GM18519 (cell line): ENCODE results near the gene SPATA32.

Source experiments
- ATAC-seq: cut with Tn5 transposase; IDR thresholded peaks from one replicate; pipeline ENCODE4 v1.9.1; 2021; ENCODE audit warnings: mild to moderate bottlenecking, moderate library complexity; ENCODE audit not compliant: unreplicated experiment, low FRiP score

Gene SPATA32

DNA sequence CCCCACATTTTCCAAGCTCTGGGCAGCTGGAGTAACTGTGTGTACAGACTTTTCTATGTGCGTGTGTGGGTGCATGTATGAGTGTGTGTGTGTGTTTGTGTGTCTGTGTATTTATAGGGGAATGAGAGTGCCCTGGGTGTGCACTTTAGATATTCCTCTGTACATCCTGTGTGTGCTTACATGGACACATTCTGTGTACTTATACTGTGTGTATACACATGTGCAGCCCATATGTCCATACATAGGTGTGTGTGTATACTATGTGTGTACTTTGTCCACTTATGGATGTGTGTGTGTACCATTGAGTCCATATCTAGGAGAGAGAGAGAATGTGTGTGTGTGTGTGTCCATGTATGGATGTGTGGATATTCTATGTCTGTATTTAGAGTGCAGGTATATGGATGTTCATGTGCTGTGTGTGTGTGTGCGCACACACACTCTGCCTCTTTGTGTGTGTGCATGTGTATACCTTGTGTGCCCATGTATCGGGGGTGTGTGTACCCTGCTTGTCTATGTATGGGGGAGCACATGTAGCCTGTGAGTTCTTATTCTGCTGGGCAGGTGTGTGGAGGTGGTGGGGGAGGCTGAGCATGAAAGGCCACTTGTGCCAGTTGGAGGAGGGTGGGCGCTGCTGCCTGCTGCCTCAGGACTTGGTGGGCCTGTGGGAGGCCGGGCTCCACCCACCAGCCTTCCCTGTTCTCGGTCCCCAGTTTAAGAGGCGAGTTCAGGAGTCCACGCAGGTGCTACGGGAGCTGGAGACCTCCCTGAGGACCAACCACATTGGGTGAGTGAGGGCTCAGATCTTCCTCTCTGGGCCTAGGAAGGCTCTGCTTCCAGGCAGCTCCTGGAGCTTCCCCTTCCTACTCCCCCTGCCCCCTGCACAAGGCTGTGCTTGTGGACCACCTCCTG lies 29.1 kb downstream of the SPATA32 start:
- no peak for ATAC-seq

DNA sequence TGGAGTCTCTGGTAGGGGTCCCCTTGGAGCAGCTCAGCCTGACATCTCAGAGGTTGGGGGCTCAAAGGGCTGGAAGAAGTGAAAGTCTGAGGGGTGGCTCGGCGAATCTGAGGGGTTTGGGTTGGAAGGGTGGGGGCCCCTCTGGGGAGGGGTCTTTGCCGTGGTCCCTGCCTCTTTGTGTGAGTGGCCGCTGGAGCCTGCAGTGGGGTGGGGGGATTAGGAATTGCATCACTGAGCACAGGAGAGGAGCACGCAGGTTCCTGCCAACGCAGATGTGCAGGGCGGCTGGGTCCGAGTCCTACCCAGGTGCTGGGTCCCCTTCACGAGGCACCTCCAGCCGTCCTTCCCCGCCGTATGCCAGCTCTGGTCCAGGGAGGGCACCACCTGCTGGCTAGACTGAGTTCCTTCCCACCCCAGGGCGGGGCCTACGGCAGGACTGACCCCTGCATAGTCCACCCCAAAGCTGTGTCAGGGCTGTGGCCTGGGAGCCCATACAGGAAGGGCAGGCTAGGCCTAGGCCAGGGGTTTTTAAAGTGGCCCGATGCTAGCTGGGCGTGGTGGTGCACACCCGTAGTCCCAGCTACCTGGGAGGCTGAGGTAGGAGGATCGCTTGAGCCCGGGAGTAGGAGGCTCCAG lies 30.3 kb downstream of the SPATA32 start:
- no peak for ATAC-seq

DNA sequence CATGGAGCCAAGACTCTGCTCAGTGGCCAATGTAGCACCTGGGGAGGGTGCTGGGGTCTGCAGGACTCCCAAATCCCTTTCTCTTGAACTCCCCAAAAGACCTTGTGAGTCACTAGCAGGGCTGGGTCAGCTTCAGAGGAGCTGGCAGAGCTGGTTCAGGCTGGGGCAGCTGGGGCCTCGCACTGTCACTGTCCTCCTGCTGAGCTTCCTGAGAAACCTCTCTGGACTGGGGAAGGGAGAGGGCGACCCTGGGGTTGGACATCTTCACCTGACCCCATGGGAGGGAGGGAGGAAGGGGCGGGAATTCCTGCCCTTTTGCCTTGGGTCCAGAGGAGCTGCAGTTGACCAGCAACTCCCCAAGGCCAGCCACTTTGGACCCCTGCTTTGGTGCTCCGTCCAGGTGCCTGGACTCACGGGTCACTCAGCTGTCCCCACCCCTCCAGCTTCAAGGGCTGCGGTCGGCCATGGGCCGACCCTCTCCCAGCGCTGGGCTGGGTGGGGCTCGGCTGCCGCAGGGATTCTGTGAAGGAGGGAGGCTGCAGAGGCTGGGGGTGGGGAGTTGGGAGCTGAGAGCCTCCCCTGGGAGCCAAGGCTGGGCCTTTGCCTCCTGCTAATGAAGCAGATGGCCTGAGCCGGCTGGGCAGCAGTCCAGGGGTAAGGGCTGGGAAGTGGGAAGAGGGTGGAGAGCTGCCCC lies 31.0 kb downstream of the SPATA32 start:
- no peak for ATAC-seq

DNA sequence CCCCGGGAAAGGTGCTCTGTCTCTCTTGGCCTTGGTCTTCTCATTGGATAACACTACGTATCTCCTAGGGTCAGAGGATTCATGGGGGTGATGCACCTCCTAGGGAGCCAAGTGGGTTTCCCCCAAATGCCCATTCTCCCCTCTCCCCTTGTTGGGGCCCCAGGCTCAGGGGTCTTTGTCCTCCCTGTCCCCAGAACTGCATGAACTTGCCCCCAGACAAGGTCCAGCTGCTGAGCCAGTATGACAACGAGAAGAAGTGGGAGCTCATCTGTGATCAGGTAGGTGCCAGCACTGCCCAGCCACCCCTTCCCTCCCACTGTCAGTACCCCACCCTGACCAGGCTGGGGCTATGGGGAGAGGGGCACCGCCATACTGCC lies 31.5 kb downstream of the SPATA32 start:
- no peak for ATAC-seq

DNA sequence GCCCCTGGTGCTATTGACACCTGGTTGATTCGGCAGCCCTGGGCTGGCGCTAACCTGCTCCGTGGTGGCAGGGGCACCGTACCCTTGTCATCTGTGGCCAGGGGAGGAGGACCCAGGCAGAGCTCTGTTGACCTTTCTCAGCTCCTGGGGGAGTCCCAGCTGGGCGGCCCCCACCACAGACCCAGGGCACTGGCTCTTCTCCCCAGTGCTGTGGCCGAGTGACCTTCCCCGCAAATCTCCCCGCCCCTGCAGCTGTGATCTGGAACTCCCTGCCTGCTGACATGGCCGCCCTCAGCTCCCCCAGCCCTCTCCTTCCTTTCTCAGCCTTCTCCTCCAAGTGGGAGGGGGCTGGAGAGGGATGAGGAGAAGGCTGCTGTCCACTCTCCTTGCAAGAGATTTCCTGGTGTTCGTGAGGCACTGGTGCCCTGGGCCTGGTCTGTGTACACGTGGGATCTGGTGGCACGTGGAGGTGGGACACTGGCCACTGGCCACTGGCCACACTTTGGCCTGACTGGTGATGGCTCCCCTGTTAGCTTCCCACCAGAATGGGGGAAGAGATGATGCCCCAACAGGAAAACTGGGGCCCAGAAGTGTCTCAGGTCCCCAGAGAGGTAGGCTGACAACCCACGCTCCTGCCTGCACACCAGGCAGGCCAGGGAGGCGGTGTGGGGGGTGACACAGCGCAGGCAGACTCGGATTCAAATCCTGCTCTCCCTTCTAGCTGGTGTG lies 32.0 kb downstream of the SPATA32 start:
- no peak for ATAC-seq

DNA sequence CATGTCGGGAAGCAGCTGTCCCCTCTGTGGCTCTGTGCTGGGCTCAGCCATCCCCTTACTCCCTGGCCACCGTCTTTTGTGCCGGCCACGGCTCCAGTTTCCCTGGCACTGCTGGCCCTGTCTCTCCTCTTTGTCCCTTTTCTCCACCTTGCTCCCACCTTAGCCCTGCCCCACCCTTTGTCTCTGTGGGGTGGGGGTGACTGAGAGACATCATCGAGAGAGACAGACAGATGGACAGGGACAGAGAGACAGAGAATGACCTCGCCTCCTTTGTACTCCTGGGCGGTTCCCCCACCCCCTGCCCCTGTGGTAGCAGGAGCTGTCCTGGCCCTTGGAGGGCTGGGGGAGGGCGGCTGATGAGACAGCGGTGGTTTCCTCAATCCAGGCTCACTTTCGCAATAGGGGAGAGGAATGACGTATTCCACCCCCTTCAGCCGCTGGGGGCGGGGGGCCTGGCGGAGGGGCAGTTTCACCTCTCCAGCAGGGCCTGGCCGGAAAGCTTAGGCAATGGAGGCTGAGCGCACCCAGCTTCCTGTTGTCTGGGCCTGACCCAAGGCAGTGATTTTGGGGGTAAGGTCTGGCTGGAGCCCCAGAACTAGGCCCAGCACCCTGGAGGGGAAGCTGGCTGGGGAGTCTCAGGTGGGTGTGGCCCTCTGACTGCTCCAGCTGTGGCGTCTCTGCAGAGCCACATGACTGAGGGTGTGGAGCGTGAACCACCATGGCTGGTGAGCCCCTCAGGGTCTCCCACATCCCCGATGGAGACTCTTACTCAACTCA lies 32.9 kb downstream of the SPATA32 start:
- ATAC-seq: peak; percentile 24

DNA sequence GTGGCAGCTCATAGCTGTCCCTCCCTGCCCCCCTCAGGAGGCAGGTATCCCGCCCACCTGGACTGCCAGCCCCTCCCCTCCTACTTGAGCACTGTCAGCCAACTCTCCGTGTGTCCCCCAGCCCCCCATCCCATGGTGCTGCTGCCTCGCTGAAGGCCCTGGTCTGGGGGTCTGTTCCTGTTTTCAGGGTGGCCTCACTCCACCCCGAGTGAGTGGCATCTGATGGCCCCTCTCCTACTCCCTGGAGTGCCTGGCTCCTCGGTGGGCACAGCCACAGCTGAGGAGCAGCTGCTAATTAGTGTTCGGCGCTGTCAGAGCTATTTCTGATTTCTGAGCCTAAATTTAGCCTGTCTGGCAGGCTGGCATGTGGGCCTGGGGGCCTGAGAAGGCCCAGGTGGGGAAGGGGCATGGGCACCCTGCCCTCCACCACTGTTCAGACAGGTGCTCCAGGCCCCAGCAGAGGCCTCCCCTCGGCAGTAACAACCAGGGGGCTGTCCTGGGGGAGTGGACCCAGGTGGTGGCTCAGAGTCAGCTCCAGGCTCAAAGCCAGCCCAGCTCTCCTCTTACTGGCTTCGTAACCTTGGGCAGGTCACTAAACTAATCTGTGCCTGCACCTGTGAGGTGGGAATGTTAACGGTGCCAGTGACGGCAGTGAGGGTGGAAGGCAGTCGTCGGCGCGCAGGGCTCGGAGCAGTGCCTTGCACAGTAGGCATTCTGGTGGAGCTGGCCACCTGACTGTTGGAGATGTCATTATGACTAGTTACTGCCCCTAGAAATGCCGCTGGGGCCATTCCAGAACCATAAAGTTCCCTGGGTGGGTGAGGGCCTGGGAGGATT lies 33.8 kb downstream of the SPATA32 start:
- no peak for ATAC-seq

DNA sequence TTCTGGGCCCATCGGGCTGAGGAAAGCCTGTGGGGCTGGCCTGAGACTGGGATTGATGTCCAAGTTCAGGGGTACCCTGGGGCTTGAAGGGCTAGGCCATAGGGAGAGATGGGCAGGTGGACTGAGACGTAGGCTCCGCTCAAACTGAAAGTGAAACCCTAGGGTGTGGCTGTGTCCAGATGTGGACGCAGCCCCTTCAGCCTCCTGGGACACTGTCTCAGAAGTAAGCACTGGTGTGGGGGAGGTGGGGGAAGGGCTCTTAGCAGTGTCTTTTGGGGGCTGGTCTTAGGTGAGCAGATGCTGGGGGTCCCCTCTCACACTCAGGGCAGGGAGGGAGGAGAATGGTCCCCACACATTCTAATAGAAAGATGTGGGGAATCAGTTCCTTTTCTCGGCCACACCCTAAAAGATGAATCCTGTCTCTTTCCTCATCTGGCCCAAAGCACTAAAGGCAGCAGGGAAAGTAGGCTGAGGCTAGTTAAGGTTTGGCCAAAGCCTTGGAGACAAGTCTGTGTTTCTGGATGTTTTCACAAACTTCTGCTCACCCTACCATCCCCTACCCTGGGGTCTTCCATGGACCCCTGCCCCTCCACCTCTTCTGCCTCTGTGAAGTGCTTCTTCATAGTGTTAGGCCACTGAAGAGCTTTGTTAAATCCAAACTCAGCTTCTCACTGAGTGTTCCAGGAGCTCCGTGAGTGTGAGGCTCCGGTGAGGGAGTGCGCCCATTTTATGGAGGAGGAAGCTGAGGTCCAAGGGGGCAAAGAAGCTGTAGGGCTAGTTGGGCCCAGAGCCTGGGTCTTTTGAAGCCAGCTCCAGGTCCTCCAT lies 34.6 kb downstream of the SPATA32 start:
- no peak for ATAC-seq

DNA sequence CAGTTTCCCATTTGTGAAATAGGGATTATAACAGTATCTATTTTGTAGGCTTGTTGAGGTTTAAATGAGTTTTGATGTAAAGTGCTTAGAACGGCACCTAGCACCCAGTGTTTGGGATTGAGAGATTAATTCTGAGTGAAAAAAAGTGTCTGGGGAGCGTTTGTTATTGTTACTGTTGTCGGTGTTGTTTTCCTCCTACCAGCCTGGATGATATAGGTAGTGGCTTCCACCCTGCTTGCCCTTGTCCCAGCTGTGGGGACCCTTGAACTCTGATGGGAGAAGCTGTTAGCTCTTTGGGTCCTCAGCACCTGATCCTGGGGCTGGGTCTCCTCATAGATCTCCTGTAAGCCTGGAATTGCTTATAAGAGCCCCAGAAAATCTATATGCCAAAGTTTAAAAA lies 35.3 kb downstream of the SPATA32 start:
- ATAC-seq: no peak

DNA sequence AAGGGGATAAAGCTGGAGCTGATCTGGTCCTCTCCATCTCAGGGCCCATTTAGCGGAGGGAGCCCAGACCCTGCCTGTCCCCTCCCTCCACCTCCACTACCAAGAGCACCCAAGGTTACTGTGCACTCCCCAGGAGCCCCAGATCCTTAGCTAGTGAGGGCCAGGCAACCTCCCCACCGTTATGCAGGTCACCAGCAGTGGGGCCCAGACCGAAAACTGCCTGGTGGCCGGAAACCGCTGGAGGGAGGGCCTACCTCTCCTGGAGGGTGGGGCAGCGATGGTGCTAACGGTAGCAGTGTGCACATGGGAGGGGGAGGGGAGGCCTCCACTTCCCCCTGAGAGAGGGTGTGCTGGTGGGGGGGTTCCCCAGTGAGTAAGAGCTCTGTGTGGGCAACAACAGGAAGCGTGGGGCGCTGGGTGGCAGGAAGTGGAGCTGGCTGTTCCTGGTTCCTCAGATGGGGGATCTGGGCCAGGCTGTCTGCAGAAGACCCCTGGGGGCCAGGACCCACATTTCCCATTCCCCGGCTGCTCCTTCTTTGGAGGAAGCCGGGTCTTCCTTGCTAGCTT lies 35.8 kb downstream of the SPATA32 start:
- no peak for ATAC-seq

DNA sequence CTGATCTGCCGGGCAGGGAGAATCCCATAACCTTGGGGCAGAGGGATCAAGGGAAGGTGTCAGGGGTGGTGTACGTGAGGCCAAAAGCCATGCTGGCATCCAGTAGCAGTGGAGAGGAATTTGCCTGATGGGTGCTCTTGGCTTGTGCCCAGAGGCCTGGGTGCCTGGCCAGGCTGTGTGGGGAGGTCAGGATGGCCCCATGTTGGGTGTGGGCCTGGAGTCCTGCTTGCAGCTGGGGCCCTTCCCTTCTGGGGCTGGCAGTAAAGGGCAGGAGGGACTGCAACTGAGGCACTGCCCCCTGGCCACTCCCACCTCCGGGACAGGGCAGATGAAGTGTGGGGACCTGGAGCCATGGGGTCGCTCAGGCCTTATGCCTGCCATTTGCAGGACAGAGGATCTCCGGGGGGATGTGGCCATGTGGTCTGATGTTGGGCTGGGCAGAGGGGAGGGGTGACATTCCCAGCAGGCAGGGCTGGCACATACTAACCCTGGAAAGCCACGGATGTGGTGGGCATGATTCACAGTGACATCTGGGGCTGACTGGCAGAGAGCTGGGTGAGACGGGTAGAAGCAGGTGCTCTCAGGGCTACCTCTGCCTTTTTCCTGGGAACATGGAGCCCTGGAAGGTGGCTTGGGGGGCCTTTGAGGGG lies 36.7 kb downstream of the SPATA32 start:
- no peak for ATAC-seq

DNA sequence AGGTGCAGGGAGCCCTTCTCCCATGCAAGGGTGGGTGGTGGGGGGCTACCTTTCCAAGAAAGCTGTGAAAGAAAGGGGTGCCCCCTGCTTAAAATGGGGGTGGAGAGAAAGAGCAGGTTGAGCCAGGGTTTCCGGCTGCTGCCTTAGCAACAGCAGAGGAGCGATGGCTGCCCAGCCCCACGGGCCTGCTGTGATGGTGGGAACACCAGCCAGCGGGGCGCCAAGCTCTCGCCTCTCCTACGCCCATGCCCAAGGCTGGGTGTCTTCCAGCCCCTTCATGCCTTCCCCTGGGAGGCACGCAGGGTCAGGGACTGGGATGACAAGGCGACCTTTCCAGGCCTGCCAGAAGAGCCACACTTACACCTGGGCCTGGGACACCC lies 37.2 kb downstream of the SPATA32 start:
- no peak for ATAC-seq

DNA sequence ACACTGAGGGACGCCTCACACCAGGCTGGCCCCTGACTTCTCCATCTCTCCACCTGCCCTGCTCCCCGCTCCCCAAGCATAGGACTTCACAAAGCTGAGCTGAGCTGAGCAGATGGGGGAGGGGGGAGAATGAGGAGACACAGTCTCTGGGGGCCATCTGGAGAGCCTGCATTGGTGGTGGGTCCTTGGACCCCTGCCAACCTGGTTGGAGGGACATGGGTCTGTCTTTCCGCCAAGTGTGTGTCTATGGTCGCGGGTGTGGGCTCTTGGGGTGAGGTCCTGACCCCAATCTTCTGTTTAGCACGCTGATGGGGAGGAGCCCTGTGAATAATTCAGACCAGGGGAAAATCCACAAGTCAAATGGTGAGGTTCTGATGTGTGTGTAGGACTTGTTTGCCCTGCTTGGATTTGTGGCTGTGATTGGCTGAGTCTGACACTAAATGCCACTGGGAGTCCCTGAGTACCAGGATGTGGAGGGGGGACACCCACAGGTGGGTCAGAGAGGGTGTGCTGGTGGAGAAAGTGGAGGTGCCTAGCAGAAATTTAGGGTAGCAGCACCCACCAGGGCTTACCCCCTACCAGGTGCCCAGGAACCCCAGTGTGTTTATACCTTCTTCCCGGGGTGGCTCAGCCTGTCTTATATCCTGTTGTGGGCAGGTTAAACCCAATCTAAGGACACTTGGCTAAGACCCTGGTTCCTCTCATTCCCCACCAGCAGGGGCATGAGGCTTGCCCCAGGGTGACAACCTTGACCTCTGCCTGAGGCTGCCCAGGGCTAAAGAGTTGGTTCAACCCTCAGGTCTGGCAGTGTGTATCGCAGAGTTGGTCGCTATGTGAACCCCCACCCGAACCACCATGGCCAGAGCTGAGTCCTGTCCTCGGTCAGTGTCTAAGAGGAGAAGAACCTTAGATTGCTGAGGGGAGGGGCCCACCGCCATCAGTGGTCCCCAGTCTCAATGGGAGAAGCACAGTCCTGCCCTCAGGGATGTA lies 38.1 kb downstream of the SPATA32 start:
- ATAC-seq: no peak

DNA sequence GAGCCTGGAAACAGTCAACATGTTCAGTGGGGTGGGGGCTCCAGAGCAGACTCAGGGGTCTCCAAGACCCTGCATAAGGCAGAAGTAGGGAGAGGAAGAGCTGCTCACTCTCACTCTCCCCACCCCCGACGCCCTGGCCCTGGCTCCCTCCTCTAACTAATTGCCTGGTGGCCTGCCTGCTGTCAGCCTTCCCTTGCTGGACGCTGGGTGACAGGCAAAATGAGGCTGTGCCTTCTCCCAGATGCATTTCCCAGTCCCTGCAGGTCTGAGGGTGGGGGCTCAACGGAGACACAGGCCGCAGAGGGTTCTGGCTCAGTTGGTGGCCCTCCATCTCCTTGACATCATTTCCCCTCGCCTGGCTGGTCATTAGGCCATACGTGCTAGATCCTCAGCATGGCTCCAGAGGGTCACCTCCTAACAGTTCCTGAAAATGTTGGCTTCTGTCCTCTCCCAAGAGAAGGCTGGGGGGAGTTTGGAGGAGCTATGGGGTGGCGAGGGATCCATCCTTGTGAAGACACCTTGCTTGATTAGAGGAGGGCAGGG lies 38.8 kb downstream of the SPATA32 start:
- ATAC-seq: no peak

DNA sequence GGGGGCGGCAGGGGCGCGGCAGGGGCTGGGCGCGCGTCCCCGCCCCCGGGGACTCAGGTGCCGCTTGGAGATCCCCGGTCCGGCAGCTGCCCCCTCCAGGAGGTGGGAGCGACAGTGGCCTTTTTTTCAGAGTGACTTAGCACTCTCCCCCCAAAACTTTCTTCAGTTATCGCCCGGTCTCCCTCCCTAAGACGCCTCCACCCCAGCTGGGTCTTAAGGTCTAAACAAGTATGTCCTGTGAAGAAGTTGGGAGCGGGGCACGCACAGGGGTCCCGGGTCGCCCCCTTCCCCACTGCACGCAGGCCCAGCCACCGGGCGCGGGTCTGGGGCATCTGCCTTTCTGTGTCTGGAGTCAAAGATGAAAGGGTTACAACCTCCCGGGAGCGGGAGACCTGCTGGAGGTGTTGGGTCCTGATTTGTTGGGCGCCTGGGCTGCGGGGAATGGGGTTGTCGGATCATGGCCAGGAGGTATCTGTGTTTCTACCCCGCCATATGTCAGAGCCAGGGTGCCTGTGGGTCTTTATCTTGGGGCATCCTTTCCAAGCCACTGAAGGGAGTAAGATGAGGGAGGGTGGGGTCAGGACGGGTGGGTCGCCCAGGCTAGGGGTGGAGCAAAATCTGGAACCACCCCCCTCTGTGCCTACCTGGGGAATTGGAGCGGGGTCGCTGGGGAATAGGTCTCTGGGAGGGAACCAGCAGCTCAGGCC lies 39.5 kb downstream of the SPATA32 start:
- ATAC-seq: no peak

DNA sequence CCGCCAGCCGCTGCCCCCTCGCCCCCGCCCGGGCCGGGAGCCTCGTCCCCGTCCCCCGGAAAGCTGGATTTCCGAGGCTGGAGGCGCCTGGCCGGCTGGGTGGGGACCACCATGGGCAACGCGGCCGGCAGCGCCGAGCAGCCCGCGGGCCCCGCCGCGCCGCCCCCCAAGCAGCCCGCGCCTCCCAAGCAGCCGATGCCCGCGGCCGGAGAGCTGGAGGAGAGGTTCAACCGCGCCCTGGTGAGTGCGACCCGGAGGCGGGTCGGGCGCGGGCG lies 39.9 kb downstream of the SPATA32 start:
- no peak for ATAC-seq
